ENCODE results near the gene FAM229A.

FAM229A gene

DNA sequence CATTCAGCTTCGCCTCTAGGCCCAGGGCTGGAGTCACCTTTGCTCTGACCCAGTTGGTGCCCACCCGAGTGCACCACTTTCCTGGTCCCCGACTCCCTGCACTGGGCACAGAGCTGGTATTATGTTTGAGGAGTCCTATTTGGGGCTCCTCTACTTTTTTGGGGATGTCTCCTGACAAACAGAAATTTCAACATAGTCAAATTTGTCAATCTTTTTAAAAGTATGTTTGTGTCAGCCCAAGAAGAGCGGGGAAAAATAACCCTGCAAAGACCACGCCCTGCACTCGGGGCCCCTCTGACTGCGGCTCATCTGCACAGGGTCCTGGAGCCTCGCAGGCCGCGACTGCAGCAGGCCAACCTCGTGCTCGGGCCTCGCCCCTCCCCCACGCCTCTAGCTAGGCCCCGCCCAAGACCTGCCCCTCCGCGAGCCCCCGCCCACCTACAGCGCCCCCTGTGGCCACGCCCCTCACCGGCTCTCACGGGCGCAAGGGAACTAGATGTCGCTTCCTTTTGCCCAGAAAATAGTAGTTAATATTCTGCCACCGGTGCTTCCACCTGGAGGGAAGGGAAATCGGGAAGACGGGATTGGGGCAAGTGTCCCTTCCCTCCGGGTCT, 11.4 kb downstream of the FAM229A start:
- in situ Hi-C loops (cut with HindIII; ENCODE audit: low sequenced_read_pairs): no loop called here

- in situ Hi-C loops (cut with HindIII; ENCODE audit: low sequenced_read_pairs): no loop called here
Measured at GRCh38 chr1:32349211-32349708, 13.0 kb downstream of the FAM229A start.

- in situ Hi-C loops (cut with HindIII; ENCODE audit: low sequenced_read_pairs): no loop called here
Measured at GRCh38 chr1:32346532-32347157, 15.6 kb downstream of the FAM229A start.

- in situ Hi-C loops (cut with HindIII; ENCODE audit: low sequenced_read_pairs): no loop called here
Measured at GRCh38 chr1:32345289-32345827, 16.9 kb downstream of the FAM229A start.

DNA sequence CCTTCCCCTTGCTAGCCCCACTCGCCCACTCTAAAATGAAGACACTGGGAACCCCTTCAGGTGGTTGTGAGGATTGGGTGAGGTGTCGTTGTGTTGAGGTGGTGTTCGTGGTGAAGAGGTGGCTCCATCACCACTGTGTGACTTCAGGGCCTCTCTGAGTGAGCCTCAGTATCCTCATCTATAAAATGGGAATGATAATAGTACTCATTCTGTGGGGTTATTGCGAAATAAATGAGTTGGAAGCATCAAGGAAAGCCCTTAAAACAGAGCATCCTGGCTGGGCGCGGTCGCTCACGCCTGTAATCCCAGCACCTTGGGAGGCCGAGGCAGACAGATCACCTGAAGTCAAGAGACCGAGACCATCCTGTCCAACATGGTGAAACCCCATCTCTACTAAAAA, 19.6 kb downstream of the FAM229A start:
- in situ Hi-C loops (cut with HindIII; ENCODE audit: low sequenced_read_pairs): no loop called here

GRCh38 chr1:32341971-32342370, 20.3 kb downstream of the FAM229A start:
- in situ Hi-C loops (cut with HindIII; ENCODE audit: low sequenced_read_pairs): no loop called here

DNA sequence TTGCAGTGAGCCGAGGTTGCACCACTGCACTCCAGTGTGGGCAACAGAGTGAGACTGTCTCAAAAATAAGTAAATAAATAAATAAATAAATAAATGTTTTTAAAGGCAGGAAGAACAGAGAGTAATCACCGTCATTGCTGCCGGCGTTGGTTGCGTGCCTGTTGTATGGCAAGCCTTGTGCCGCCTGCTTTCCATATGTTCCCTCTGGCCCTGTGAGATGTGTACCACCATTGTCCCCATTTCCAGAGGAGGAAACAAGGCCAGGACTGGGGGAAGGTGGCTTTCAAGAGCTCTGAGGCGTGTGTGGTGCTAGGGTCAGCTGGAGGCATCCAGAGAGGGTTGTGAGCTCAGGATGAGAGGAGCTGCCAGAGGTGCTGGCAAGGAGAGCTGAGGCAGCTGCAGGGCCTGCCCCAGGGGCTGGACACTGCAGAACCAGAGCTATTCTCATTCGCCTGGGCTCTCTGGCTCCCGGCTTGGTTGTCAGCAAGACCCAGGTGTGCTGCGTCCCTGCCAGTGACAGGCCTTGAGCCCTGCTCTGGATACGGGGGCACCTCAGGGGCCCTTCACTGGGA, 21.0 kb downstream of the FAM229A start:
- in situ Hi-C loops (cut with HindIII; ENCODE audit: low sequenced_read_pairs): no loop called here

DNA sequence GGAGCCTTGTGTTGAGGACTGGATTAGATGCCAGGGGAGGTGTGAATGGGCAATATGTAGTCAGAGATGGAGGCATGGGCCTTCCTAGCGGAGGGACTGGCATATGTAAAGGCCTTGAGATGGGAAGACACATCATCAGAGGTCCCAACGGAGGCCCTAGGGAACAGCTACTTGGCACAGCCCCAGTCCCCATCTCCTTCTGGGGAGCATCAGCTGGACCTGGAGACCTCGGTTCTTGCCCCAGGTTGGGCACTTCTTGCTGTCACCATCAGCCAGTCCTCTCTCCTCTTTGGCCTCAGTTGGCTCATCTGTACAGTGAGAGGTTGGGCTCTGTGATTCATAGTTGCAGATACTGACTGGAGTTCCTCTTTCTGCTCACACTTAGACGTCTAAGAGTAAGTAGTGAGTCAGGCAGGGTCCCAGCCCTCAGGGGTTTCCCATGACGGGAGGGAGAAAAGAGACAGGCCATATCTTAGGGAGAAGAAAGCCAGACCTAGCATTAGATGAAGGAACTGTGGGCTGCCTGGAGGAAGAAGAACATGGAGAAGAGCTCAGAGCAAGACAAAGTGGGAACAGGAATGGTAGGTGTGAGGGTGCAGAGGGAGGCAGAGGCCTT, 22.8 kb downstream of the FAM229A start:
- in situ Hi-C loops (cut with HindIII; ENCODE audit: low sequenced_read_pairs): no loop called here

DNA sequence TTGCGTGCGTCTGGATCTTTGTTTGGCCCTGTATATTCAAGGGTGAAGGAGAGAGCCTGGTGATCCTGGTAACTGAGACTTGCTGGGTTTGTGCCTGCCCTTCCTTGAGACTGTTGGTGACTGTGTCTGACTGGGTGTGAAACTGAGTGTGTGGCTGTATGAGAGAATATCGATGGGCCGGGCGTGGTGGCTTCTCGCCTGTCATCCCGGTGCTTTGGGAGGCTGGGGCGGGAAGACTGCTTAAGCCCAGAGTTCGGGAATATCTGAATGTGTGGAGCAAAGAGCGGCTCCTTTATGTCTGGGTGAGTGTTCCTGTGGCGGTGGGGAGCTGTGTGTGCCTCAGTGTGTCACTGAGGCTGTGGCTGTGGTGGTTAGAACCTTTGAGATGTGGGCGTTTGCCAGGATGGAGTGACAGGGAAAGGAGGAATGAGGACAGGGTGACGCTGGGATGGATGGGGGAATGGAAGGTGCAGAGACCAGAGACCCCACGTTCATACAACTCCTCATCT, 23.6 kb downstream of the FAM229A start:
- in situ Hi-C loops (cut with HindIII; ENCODE audit: low sequenced_read_pairs): no loop called here

DNA sequence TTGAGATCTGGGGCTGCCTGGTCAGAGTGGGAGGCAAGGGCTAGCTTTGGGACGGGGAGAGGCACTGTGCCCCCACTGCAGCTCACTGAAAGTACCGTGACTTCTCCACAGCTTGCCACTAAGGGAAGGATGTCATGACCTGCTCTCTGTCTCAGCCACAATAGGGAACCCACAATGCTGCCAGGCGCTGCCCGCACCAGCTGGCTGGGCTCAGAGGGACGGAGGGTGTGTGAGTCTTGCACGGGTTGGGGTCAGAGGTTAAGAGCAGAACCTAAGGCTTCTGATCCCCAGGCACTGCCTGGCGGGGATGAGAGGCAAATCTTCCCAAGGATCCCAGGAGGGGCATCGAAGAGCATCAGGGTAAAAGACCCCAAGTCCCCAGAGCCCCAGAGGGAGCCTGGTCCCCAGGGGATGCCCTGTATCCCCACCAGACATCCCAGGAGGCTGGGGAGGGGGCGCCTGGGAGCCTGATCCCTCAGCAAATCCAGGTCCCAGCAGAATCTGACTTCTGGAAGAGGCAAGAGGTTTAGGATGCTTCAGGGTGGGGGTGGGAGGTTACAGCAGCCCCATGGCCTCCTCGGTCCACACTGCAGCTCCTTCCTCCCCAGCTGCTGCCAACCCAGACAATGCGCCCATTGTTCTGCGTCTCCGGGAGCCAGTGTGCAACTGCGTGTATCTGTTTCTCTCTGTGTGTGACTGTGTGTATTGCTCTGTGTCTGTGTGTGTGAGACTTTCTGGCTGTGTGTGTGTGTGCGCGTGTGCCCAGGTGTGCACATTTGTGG, 24.2 kb downstream of the FAM229A start:
- in situ Hi-C loops (cut with HindIII; ENCODE audit: low sequenced_read_pairs): no loop called here

GRCh38 chr1:32336963-32337675, 25.2 kb downstream of the FAM229A start:
- in situ Hi-C loops (cut with HindIII; ENCODE audit: low sequenced_read_pairs): no loop called here

DNA sequence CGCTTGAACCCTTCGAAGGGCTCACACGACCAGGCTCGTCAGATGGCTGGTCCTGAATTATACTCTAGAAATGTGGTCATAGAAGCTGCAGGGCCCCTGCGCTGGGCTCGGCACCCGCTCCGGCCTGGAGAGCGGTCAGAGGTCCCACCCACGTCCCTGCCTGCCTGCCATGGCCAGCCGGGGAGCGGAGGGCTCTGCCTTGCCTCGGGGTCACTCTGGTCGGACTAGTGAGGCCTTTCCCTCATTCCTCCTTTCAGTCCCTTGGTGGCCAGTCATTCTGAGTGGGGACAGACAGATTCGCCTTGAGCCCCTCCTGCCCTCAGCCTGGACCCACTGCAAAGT, 25.7 kb downstream of the FAM229A start:
- in situ Hi-C loops (cut with HindIII; ENCODE audit: low sequenced_read_pairs): no loop called here

DNA sequence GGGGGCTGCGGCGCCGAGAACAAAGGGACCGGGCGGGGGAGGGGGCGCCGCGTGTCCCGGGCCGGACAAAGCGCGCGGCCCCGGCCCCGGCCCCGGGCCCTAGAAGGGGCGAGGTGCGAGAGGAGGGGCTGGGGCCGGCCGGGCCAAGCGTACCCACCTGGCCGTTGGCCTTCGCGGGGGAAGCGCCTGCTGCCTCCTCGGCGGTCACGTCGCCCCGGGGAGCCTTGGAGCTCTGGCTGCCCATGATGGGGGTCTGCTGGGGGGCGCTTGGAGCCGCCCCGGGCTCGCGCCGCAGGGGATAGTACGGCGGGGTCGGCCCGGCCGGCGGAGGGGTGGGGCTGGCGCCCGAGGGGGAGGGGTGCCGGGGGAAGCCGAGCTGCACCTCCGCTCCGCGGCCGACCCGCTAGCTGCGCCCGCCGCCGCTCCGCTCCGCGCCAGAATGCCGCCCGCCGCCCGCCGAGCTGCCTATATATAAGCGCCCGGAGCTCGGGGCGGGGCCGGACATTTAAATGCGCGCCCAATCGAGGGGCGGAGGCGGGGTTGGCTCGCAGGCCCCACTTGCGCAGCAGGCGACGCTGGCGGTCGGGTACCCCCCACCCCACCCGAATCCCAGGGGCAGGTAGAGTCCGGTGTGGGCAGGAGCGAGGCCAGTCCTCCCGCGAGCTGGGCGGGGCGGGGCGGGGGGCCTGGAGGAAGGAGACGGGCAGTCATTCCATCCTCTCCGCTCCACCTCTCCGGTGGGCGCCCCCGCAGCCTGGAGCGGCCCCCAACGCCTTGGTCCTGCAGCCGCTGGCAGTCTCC, 26.3 kb downstream of the FAM229A start, which contains the start of gene MARCKSL1:
Gene MARCKSL1 (minus strand): TSS at position 444 of the 801 bp plus-strand sequence. CDS start 200 bp downstream, at position 244.
- in situ Hi-C loops (cut with HindIII; ENCODE audit: low sequenced_read_pairs): no loop called here

- in situ Hi-C loops (cut with HindIII; ENCODE audit: low sequenced_read_pairs): no loop called here
Measured at GRCh38 chr1:32335535-32335789, 26.8 kb downstream of the FAM229A start.

DNA sequence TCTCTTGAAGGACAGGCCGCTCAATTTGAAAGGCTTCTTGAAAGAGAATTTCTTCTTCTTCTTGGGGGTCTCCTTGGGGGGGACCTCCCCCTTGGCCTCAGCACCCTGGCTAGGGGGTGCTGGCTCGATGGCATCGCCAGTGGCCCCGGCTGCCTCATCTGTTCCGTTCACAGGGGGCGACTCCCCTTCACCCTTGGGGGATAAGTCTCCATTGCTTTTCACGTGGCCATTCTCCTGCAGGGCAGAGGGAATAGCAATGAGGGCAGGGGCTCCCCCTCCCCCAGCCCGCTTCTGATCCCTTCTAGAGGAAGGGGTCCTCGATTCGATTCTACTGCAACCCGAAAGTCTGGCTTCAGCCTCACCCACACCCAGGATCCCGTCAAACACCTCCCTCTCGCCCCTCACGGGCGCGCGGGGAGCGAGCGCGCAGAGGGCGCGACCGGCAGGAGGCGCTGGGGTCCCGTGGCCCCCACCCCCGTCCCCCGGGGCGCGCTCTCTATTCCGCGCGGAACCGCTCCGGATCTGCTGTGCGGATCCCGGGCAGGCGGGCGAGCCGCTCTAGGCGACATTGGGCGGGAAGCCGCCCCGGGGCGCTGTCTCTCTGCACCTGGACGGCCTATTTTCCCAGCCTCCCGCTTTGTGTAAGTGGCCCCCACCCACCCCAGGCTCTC, 27.3 kb downstream of the FAM229A start:
- in situ Hi-C loops (cut with HindIII; ENCODE audit: low sequenced_read_pairs): no loop called here

GRCh38 chr1:32334274-32334861, 27.9 kb downstream of the FAM229A start:
- in situ Hi-C loops (cut with HindIII; ENCODE audit: low sequenced_read_pairs): no loop called here

GRCh38 chr1:32333251-32333963, 28.9 kb downstream of the FAM229A start:
- in situ Hi-C loops (cut with HindIII; ENCODE audit: low sequenced_read_pairs): no loop called here

Data from endothelial cell of hepatic sinusoid (primary cell).